CD4-positive, alpha-beta T cell treated with Interleukin-6 at 100 ng/mL for 8 hours (primary cell): ENCODE data around the gene SOX10.

Source experiments
- DNase-seq: peaks from one replicate; pipeline ENCODE4 v3.0.0-alpha.2; 2020; ENCODE audit warnings: mixed read lengths, low spot score

SOX10 gene

DNA sequence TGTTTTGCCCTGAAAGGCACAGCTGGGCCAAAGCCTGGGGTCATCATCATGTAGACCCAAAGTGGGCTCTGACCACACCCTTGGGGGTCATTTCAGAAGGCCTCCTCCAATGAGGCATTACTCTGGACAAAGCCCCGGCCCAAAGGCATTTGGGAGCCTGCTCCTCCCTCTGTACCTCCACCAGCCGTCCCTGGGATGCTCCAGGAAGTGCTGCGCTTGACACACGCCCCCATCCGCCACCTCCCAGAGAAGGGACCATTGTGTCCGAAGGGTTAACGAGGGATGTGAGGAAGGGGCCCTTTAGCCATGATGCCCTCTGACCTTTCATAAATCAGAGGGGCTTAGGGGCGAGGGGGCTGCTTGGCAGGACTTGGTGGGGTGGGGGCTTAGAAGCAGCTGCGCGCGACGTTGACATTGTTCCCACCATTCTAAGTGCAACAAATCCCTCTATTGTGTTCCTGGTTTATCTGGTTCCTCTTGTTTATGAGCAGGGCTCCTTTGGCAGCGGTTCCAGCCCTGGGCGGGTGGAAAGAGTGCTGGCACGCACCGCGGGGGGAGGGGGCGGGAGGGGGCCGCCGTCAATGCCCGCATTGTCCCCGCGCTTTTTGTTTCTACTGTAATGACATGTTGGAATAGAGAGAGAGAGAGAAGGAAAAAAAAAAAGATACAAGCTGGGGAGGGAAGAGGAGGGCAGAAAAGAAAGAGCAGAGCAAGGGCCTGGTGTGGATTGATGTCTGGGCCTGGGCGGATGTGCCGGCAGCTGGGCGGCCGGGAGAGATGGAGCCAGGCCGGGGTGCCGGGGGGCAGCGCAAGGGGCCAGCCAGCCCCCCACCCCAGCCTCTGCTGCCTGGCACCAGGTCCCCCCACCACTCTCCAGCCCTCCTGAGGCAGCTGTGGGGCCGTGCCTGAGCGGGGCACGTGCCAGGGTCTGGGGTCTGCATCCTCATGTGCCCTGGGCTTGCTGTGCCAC, 32.1 kb upstream of the SOX10 start:
- DNase-seq = no peak

DNA sequence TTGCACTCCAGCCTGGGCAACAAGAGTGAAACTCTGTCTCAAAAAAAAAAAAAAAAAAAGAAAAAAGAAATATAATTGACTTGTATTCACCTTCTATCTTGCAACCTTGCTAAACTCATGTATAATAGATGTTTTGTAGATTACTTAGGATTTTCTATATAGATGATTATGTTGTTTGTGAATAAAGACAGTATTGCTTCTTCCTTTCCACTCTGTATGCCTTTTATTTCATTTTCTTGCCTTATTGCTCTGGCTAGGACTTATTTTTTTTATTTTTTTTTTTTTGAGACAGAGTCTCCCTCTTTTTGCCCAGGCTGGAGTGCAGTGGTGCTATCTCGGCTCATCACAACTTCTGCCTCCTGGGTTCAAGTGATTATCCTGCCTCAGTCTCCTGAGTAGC, 29.7 kb upstream of the SOX10 start:
- no peak for DNase-seq

DNA sequence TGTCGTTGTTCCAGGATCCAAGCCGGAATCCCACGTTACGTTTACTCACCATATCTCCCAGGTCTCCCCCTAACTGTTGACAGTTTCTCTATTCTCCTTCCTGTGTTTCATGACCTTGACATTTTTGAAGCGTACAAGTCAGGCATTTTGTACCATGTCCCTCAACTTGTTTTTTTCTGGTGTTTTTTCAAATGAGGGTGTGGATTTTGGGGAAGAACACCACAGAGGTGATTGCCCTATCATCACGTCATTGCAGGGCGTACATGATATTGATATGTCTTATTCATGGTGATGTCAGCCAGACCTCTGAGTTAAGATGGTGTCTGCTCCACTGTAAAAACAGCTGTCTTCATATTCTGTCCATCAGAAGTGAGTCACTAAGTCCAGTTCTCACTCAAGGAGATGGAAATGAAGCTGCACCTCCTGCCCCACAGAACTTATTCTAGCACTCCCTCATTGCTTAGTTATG, 28.3 kb upstream of the SOX10 start:
- no peak for DNase-seq

DNA sequence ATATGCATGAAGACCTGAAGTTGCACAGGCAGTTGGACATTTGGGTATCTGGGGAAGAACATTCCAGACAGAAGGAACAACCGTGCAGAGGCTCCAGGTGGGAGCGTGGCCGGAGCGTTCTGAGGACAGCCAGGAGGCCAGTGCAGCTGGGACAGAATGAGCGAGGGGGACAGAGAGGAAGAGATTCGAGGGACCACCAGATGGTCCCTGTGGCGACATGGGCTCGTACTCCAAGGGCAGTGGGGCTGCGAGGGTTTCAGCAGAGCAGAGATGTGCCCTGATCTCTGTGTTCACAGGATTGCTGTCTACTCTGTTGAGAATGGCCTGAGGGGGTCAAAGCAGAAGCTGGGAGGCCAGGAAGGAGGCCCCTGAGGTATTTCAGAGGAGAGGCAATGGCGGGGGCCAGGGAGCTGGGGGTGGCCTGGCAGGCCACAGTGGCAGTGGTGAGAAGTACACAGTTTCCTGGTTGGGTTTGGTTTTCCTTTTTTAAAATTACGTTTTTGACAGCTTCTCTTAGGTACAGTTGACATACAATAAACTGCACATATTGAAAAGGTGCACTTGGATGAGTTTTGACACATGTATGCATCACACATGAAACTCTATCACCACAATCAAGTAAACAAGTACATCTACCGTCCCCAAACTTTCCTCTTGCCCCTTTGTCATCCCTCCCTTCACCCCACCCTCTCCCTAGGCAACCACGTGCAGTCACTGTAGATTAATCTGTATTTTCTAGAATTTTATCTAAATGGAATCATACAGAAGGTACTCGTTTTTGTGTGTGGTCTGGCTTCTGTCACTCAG, 24.8 kb upstream of the SOX10 start:
- no peak for DNase-seq

DNA sequence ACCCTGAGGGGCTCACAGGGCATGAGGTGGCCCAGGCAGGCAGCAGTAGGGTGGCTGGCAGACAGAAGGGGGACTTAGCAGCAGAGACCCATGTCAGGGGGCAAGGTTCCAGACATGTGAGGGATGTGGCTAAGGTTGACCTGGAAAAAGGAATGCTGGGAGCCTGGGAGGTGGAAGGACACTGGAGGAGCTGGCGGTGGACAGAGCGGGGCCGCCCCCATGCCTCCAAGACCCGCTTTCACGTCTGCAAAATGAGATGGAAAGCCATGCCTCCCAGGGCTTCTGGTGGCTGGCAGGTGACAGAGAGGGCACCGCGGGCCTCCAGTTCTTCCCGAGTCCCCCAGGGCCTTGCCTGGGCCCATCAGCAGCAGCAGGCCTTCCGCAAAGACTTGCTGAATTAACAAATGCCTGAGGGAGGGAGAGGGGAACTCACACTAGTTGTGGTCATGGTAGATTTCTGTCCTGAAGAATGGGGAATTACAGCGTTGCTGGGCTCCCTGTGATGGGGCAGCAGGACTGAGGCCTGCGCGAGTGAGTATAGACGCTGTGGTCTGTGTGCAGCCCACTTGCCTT, 23.1 kb upstream of the SOX10 start:
- DNase-seq = no peak

DNA sequence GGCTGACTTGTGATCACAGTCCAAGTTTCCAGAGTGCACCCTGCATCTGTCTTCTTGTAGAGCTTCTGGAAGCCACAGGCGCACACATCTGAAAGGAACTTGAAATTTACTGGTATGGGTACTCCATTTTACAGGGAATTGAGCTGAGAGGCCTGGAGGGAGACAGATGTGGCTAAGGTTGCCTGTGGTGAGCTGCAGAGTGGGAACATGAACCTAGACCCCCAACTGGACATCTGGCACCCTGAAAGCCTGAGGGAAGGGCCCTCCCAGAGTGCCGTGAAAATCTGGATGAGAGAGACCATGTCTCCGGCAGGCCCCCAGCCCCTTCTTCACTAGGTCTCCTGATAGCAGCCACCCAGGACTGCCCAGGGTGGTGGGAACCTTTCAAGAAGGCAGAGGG, 22.6 kb upstream of the SOX10 start:
- DNase-seq = no peak

DNA sequence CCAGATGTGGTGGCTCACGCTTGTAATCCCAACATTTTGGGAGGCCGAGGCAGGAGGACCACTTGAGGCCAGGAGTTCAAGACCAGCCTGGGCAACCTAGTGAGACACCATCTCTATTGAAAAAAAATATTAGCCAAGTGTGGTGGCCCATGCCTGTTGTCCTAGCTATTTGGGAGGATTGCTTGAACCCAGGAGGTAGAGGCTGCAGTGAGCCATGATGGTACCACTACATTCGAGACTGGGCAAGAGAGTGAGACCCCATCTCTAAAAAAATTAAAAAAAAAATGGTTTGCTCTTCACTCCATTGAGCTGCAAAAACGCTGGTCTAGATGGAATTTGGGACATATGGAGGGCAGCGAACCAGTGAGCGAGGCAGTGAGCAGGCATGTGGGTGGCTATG, 21.6 kb upstream of the SOX10 start:
- no peak for DNase-seq

DNA sequence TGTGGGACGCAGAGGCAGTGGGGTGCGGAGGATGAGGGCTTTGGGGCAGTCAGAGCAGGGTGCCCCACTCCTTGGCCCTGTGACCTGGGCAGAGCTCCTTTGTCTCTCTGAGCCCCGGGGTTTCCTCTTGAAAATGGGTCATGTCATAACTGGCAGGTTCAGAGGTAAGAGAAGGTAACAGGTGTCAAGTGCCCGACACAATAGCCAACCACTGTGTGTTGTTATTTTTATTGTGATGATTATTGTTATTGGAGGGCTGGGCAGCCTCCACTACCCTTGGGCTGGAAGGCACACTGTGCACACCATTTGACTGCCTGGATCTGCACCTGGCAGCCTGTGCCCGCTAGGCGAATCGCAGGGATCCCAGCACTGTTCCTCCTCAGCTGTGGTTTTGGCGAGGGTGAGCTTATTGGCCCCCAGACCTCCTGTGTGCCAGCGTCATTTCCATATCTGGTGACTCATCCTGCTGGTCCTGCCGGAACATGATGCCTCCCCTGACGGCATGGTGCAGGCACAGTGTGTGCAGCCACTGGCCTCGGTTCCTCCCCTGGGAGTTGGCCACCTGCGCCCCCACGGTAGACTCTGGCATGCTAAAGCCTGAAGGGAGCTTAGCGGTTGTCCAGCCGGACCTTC, 15.4 kb upstream of the SOX10 start:
- DNase-seq = no peak

DNA sequence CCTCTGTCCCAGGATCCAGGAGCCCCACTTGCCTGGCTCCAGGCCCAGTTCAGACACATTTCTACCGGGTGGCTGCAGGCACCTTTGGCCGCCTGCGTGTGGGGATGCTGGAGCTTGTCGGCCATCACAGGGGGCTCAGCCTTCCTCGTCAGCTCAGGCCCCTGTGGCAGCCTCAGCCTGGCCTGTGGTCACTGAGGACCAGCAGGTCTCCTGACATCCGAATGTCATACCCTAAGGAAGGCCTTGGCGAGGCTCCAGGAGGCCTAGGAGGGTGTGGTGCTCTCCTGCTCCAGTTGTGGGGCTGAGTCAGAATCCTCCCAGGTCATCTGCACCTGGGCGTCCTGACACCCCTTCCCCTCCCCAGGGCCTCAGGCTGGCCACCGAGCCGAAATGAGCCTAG, 14.9 kb upstream of the SOX10 start:
- DNase-seq = no peak

DNA sequence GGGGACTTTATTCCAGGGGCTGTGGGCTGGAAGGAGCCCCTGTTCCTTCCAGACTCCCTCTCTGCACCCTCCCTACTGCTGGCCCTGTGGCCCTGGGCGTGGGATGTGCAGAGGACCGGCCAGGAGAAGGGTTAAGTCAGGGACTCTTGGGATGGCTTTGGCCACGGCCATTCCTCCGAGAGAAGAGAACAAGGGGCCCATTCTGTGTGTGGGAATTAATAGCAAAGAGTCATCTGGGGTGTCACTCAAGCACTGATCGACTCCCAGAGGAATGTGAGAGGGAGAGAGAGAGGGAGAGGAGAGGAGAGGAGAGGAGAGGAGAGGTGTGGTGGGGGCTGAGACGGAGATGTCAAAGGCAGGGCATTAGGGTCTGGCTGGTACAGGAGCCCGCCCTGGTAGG, 14.2 kb upstream of the SOX10 start:
- DNase-seq = no peak

DNA sequence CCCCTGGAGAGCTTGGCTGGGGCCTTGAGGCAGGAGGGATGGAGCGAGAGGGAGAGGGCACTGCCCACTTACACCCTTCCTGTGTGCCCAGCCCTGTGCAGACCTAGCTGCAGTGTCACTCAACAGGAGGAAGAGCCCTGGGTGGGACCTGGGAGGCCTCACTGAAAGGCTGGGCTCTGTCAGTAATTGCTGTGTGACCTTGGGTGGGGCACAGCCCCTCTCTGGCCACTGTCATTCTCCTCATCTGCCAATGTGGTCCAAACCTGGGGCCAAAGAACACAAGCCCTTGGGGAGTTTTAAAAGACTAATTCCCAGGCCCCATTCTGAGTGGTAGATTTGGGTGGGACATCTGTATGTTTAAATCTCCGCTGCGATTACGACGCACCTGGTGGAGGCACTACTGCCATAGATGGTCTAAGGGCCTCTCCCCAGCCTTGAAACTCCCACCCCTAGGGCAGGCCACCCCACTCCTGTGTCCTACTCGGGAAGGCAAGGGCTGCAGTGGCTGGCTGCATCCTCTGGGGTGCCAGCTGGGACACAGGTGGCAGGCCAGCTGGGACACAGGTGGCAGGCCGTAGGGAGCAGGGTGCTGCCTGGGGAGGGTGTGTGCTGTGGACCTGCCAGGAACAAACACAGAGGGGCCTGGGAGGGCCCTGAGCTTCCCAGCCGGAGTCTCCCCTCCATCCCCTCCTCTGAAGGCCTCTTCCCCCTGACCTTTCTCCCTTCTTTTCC, 12.3 kb upstream of the SOX10 start:
- DNase-seq = no peak

DNA sequence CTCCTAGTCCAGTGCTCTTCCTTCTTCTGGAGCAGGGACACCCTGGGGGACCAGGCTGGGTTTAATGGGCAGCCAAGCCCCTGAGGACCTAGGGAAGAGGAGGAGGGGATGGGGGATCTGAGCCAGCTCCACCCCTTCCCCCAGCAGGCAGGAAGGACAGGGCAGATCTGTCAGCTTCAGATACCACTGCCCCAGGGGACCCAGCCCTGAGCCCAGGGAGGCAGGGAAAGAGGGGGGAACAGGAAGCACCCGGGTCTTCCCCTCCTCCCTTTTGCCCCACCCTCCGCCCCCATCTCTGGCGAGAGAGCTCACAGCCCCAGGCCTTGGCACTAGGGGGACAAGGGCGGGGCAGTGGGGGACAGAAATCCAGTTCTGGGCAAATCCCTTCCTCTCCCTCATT, 11.7 kb upstream of the SOX10 start:
- no peak for DNase-seq

DNA sequence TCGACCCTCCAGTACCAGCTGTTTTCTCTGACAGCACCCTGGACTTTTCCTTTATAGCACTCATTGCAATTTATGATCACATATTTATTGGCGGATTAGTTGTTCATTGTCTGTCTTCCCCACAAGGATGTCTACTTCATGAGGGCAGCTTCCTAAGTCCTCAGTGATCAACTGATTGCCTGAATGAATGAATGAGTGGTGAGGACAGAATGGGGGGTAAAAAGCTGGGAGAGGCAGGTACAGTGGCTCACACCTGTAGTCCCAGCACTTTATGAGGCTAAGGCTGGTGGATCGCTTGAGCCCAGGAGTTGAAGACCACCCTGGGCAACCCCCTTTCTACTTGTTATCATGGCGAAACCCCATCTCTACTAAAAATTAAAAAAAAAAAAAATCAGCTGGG, 11.1 kb upstream of the SOX10 start:
- no peak for DNase-seq

DNA sequence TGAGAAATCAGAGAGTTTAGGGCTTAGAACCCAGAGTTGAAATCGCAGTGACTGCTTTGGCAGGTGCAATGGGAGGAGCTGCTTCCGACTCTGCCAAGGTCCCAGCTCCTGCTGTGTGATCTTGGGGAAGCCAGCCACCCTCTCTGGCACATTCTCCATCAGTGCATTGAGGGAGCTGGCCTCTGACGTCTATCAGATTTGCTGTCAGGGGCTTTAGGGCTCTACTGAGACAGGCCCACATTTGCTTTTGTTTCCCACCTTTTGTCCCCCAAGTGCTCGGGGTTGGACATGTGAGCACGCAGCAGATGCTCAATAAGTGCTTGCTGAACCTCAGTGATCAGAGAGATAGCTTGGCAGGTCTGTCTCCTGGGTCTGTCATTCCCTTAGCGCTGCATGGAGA, 10.6 kb upstream of the SOX10 start:
- no peak for DNase-seq

DNA sequence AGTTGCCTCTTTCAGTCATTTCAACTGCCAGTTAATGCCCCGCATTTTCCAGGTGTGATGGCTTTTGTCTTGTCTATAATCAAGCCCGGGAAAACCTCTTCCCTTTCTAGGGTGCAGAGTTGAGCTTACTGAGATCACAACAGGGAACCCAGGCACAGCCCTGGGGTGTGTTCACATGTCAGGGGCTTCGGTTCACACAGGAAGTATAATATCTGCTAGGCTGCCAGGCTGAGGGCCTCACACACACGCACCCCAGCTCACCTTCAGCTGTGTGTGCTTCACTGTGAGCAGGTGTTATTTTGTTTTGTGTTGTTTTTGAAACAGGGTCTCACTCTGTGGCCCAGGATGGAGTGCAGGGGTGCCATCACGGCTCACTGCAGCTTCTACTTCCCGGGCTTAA, 9.7 kb upstream of the SOX10 start:
- no peak for DNase-seq

DNA sequence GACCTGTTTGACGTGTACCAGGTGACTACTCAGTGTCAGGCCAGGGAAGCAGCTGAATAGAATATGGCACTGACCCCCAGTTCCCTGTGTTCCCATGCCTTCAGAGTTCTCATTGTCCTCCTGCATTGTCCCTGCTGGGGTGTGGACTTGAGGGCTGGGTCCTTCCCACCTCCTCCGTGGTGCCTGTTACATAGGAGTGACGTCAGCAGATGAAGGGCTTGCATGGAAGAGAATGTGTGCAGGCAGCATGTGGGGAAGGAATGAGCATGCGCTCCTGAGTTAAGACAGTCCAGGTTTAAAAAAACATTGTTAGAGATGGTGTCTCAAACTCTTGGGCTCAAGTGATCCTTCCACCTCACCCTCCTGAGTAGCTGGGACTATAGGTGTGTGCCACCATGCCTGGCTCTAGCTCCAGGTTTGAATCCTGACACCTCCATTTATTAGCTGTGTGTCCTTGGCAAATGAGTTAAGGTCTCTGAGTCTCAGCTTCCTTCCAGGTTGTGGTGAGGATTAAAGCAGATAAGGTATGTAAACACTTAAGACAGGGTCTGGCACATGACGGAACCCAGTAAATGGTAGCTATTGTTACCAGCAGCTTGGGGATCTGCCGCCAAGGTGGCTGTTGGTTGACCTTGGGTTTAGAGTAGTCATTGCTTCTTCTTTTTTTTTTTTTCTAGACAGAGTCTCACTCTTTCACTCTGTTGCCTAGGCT, 7.5 kb upstream of the SOX10 start:
- no peak for DNase-seq

DNA sequence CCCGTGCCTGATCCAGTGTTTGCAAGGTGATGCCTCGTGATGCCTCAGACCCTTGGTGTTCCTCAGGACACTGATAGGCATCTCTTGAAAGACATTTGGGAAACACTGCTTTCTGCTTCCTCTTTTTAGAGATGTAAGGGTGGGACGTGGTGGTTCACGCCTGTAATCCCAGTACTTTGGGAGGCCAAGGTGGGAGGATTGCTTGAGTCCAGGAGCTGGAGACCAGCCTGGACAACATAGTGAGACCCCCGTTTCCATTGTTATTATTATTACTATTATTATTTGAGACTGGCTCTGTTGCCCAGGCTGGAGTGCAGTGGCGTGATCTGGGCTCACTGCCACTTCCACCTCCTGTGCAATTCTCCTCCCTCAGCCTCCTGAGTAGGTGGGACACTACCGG, 6.5 kb upstream of the SOX10 start:
- DNase-seq = no peak

DNA sequence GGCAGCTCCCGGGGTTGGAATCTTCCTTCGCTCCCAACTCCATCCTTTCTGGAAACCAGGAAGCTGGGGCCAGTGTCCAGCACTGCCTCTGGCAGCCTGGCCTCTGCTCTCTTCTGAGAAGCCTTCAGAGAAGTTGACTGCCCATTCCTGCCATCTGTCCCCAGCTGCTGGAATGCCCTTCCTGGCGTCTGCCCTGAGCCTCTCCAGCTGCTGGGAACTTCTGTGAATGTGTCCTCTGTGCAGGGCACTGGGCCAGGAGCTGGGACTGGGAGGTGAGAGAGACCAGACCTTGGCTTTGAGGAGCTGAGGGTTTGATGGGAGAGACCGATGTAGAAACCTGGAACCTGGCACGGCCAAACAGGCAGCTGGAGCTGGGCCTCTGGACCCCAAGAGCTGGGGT, 5.9 kb upstream of the SOX10 start:
- DNase-seq = no peak

DNA sequence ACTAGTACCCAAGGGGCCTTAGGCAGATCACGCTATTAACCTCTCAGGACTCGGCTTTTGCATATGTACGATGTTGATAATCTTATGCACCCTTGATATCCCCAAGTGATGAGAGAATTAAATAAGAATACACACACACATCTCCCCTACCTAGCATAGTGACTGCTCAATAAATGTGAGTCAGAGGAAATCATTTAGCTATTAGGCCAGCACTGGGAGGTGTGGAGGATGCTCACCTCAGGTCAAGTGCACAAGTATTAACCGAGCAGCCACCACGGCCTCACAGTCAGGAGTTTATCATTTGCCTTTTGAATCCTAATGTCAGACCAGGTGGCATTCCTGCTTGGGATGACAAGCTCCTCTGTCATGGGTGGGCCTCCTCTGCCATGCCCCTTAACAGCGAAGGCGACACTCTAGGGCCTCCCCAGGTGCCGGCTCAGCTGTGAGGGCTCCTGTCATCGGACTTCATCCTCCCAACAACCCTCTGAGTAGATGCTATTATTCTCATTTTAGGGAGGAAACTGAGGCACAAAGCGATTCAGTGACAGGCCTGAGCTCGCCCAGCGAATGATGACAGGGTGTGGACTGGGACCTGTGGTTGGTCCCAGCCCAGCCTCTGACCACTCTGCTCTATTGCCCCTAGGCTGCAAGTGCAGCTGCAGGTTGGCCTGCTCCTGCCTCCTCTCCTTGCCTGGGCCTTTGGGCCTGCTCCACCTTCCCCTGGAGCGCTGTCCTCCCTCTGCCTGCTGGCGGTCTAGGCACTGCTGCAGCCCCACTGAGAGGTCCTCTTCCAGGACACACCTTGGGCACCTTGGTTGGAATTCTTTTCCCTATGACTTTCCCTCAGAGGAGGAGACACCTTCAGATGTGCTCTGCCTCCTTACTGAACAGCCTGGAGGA, 5.0 kb upstream of the SOX10 start:
- DNase-seq = no peak

DNA sequence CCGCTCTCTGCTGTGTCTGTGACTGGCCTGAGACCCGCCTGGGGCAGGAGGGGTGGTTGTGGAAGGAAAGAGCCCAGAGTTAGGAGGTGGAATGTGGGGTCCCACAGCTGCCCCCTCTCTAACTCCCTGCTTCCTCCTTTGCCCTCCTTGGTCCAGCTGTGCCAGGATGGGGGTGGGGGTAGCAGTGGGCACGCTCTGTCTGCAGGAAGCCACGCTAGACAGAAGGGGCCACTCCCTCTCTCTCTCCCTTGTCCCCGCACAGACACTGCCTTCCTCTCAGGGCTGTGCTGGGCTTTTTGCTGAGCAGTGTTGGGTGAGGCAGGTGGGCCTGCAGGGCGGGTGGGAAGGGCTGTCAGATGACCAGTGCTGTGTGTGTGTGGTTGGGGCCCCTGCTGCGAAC, 2.0 kb upstream of the SOX10 start:
- DNase-seq = no peak
